GM12872 (cell line): ENCODE measurements around the gene TSC22D3.

ENCODE experiments used
- TF ChIP-seq, protein P1 (sequence below): IDR thresholded peaks from 3 replicates; pipeline ENCODE4 v1.5.1; 2011; ENCODE audit warnings: low read depth, mild to moderate bottlenecking, low read length, moderate library complexity; ENCODE audit not compliant: insufficient read depth

TSC22D3 gene

DNA sequence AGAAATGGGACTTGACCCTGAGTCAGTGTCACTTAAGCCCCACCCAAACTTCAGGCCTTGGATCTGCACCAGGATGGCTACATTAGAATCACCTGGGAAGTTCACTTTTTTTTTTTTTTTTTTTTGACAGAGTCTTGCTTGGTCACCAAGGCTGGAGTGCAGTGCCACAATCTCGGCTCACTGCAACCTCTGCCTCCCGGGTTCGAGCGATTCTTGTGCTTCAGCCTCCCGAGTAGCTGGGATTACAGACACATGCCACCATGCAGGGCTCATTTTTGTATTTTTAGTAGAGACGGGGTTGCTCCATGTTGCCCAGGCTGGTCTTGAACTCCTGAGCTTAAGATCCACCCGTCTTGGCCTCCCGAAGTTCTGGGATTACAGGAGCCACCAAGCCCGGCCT is 4.9 kb upstream of the TSC22D3 start:
- TF ChIP-seq, protein P1, sequence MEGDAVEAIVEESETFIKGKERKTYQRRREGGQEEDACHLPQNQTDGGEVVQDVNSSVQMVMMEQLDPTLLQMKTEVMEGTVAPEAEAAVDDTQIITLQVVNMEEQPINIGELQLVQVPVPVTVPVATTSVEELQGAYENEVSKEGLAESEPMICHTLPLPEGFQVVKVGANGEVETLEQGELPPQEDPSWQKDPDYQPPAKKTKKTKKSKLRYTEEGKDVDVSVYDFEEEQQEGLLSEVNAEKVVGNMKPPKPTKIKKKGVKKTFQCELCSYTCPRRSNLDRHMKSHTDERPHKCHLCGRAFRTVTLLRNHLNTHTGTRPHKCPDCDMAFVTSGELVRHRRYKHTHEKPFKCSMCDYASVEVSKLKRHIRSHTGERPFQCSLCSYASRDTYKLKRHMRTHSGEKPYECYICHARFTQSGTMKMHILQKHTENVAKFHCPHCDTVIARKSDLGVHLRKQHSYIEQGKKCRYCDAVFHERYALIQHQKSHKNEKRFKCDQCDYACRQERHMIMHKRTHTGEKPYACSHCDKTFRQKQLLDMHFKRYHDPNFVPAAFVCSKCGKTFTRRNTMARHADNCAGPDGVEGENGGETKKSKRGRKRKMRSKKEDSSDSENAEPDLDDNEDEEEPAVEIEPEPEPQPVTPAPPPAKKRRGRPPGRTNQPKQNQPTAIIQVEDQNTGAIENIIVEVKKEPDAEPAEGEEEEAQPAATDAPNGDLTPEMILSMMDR, result no peak

DNA sequence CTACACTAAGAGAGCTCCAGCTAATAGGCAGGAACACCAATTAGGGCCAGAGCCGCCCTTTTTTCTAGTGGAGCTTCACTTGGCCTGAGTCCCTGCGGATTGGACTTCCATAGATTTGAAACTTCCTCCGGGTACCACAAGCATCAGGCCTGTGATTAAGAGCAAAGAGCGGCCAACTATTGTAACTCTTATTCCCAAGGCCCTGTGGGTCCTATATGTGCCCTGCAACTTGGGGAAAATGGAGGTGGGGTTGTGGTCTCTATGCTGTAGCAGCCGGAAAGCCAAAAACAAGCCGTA is 1.9 kb upstream of the TSC22D3 start, which contains the start of gene NCBP2L:
Gene NCBP2L (plus strand): TSS at position 198 of the 297 bp plus-strand sequence. CDS start 16,488 bp downstream, outside the sequence.
- TF ChIP-seq, protein P1, result no peak

DNA sequence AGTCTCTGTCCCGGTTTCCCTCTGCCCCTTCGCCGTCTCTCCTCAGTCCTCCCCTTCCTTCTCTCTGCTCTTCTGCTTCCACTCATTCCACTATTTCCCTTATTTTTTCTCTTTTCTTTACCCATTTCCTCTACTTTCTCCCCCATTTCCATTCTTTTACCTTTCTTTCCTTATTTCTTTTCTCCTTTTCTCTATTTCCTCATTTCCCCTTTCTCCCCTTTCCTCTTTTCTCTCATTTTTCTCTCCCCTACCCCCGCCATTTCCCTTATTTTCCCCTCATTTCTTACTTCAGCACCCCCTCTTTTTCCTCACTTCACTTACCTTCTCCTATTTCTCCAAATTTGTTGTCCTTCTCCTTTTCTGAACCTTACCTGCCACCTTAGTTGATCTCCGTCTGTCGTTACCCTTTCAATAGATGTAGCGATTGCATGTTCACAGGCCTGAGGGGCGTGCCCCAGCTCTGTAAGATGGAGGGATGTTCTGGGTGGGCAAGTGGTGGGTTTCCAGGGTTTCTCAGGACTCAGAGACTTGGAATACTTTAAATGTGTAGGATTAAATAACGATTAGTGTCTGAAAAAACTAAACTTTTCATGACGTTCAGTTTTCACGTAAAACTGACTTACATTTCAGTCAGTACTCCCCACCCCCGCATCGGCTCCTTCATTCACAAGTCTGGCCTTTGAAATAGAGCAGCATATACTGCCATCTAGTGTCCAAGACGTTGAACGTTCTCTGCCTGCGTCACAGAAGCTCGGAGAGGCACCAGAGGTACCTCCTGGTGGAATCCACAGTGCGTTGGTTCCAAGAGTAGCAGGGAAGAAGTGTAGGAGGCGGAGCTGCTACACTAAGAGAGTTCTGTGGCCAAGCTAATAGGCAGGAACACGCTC is 1.3 kb upstream of the TSC22D3 start:
- TF ChIP-seq, protein P1, result peak; percentile 58

DNA sequence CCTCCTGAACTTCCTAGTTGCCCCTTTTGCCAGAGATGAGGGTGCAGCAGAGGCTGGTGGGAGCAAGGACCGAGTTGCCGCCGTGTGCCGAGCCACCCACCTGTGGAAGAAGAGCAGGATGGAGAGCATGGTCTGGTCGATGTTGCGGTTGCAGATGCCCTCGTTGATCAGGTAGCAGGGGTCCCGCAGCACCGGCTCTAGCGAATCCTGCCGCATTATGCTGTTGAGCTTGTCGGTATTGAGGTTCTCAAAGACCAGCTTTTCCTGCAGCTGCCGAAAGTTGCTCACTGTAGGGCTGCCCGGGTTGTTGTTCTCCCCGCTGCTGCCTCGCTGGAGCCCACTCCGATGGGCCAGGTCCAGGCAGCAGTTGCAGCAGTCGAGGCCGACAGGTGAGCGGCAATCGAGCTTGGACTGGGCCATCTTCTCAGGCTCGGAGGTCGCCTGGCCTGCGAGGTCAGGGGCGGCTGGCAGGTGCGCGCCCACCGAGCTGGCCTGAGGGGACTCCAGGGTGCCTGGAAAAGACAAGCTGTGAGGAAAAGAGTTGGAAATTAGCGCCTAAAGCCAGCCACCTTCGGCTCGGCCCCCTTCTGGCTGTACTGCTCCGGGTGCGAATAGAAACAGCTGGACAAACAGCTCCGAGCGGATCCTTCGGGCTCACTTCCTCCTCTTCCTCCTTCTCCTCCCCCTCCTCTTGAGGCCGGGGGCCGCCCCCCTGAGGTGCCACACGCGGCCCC is 420 bp downstream of the TSC22D3 start:
- TF ChIP-seq, protein P1, result 0 out of 3 replicates have a peak, but pooled peaks have one; percentile 1

DNA sequence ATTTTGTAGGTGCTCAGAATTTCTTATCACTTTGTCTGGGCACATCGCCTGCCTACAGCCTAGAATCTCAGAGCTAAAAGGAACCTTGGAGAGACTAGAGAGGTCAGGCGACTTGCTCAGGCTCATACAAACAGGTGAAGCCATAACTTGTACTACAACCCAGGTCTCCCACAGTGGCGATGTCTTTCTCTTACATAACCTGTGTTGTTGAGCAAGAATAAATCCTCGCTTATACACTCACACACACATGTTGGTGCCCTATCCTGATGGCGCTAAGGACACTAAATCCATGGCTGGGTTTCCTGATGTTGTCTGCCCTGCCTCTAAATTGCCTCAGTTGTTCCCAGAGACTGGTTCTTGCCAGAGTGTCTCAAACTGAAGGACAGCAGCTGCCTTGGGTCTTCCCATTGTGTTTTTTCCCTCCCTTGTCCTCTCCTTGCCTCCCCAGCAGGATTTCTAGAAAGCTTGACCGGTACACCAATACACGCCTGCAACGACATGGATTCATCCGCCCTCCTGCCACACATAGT is 1.6 kb downstream of the TSC22D3 start:
- TF ChIP-seq, protein P1, result no peak

DNA sequence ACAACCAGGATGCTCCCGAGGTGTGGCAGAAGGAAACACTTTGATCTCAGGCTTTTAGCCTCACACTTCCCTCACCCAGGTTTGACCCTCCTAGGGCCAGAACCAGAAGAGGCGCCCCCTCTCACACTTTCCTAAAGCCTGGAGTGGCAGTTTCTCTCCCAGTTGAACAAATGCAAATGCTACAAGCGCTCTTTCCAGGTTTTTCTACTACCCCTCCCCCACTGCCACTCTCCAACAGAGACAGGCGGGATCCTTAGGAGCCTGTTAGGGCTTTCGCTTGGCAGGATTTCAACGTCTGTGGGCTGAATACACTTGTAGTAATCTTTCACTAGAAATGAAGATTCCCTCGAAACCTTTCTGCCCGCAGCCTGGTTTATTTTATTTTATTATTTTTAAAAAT is 2.4 kb downstream of the TSC22D3 start:
- TF ChIP-seq, protein P1, result no peak
